HFFc6 (cell line): ENCODE measurements around the gene NFASC. TPM values are rescaled to one million over a fixed set of nuclear protein-coding genes. Genes with fewer than 3 reads are reported as not detected.

Experiments used
- DNase-seq: peaks from one replicate; pipeline ENCODE4 v3.0.0-alpha.2; 2018
- H3K27ac Mint-ChIP-seq: 2 replicates; pipeline ENCODE4 v1.8.0; 2020; ENCODE audit warnings: mild to moderate bottlenecking, mixed read lengths
- H3K27me3 Mint-ChIP-seq: 2 replicates; pipeline ENCODE4 v1.8.0; 2021; ENCODE audit warnings: mild to moderate bottlenecking, moderate library complexity, mixed read lengths; ENCODE audit not compliant: insufficient read depth
- H3K36me3 Mint-ChIP-seq: 2 replicates; pipeline ENCODE4 v1.8.0; 2021; ENCODE audit warnings: low read depth, mixed read lengths
- H3K4me1 Mint-ChIP-seq: 2 replicates; pipeline ENCODE4 v1.8.0; 2020; ENCODE audit warnings: low read depth, mixed read lengths
- H3K4me3 Mint-ChIP-seq: 2 replicates; pipeline ENCODE4 v1.8.0; 2020; ENCODE audit warnings: mild to moderate bottlenecking, moderate library complexity, mixed read lengths
- H3K9me3 Mint-ChIP-seq: 2 replicates; pipeline ENCODE4 v1.8.0; 2020; ENCODE audit warnings: mild to moderate bottlenecking, mixed read lengths
- CTCF ChIP-seq: fragments of 200-600 bp; sonication (generic); IDR thresholded peaks from 2 replicates; pipeline ENCODE4 v1.5.0; 2021; ENCODE audit warnings: antibody characterized with exemption, mild to moderate bottlenecking
- total RNA-seq, 6 experiments: library from RNA; stranded (reverse); fragmentation: NEBNext Ultra II Directional; extraction: Animal tissue kit (Norgen Biotek cat#: 25700); gene quantifications; 2 replicates in 1 of 6; 3 replicates in 5 of 6; pipeline ENCODE4 v1.2.3, GENCODE V29; 2021

NFASC gene
- total RNA-seq, 6 experiments from 2014 or later = 4.7 to 11.7 (median 9.9) TPM

GRCh38 chr1:204932573-204932909 is 61.9 kb downstream of the NFASC start:
- no peak overlapping the region for H3K27ac Mint-ChIP-seq
- DNase-seq = no peak
- no peaks in the 10 kb centered on the region for H3K9me3 Mint-ChIP-seq
- no peak for TF ChIP-seq CTCF
- no peaks in the 10 kb centered on the region for H3K4me1 Mint-ChIP-seq
- no peak overlapping the region for H3K4me3 Mint-ChIP-seq
- H3K27me3 Mint-ChIP-seq = peaks cover 10% of the 10 kb centered on the region
- H3K36me3 Mint-ChIP-seq = no peaks in the 10 kb centered on the region

- no peaks in the 10 kb centered on the region for H3K36me3 Mint-ChIP-seq
- no peak for DNase-seq
- peaks cover 14% of the 10 kb centered on the region for H3K27me3 Mint-ChIP-seq
- no peaks in the 10 kb centered on the region for H3K4me1 Mint-ChIP-seq
- no peak overlapping the region for H3K27ac Mint-ChIP-seq
- H3K4me3 Mint-ChIP-seq = no peak overlapping the region
- H3K9me3 Mint-ChIP-seq = no peaks in the 10 kb centered on the region
- TF ChIP-seq CTCF = no peak
Observed at GRCh38 chr1:204935155-204935554, 64.5 kb downstream of the NFASC start.

- Mint-ChIP-seq H3K36me3 (no peaks in the 10 kb centered on the region), H3K27me3 (peaks cover 14% of the 10 kb centered on the region), H3K4me3 (no peak overlapping the region), H3K9me3 (no peaks in the 10 kb centered on the region), H3K27ac (no peak overlapping the region), H3K4me1 (no peaks in the 10 kb centered on the region)
- no peak for DNase-seq
- no peak for TF ChIP-seq CTCF
Observed at GRCh38 chr1:204936765-204937164, 66.1 kb downstream of the NFASC start.

GRCh38 chr1:204937901-204938300 is 67.2 kb downstream of the NFASC start:
- no peak overlapping the region for H3K4me3 Mint-ChIP-seq
- no peaks in the 10 kb centered on the region for H3K36me3 Mint-ChIP-seq

GRCh38 chr1:204940591-204940990 is 69.9 kb downstream of the NFASC start:
- Mint-ChIP-seq H3K4me1 (no peaks in the 10 kb centered on the region), H3K9me3 (no peaks in the 10 kb centered on the region), H3K27ac (no peak overlapping the region), H3K27me3 (peaks cover 23% of the 10 kb centered on the region), H3K4me3 (no peak overlapping the region), H3K36me3 (no peaks in the 10 kb centered on the region)
- no peak for DNase-seq
- no peak for TF ChIP-seq CTCF

More at GRCh38 chr1:204937901-204938300, 67.2 kb downstream of the NFASC start:
- no peak for TF ChIP-seq CTCF
- H3K27me3 Mint-ChIP-seq = peaks cover 14% of the 10 kb centered on the region
- DNase-seq = no peak
- no peak overlapping the region for H3K27ac Mint-ChIP-seq
- H3K4me1 Mint-ChIP-seq = no peaks in the 10 kb centered on the region
- no peaks in the 10 kb centered on the region for H3K9me3 Mint-ChIP-seq
